HG02763 (cell line): ENCODE measurements around the gene TEDC1.

Experiments used
- ATAC-seq: cut with Tn5 transposase; IDR thresholded peaks from one replicate; pipeline ENCODE4 v1.9.1; 2021; ENCODE audit warnings: mild to moderate bottlenecking, moderate library complexity; ENCODE audit not compliant: unreplicated experiment

The TEDC1 gene

DNA sequence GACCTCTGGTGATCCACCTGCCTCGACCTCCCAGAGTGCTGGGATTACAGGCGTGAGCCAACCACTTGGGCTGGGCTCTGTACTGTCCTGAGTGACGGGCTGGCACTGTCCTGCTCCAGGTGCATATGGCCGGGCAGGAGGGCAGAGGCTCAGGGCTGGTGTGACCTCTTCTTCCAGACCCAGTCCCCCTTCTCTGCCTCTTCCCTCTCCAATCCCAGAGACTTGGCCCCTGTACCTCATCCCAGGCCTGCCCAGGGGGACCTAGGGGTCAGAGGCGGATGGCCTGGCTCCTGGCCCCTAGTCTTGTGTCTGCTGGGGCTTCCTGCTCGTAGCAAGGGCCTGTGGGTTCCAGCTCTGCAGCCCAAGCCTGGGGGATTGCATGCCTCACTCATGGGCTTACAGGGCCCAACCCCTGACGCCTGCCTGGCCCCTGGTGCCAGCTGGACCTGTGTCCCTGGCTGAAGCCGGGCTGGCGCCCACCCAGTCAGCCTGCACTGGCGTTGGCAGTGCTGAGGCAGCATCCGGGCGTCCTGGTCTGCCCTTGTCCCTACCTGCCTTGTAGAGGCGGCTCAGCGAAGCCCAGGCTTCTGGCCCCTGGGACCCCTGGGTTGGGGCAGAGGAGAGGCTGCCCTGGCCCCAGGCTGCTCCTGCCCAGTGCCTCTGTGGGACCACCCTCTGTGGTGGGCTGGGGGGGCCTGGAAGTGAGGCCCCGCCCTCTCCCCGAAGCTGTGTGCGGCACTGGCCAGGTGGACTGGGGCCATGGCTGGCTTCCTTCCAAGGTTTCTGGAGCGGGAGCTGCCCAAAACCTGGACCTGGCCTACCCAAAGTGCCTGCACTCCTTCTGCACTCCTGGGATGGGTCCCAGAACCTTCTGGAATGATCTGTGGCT is 4.3 kb downstream of the TEDC1 start:
- ATAC-seq: no peak

- ATAC-seq: no peak
Observed at GRCh38 chr14:105495990-105496830, 5.2 kb downstream of the TEDC1 start.

DNA sequence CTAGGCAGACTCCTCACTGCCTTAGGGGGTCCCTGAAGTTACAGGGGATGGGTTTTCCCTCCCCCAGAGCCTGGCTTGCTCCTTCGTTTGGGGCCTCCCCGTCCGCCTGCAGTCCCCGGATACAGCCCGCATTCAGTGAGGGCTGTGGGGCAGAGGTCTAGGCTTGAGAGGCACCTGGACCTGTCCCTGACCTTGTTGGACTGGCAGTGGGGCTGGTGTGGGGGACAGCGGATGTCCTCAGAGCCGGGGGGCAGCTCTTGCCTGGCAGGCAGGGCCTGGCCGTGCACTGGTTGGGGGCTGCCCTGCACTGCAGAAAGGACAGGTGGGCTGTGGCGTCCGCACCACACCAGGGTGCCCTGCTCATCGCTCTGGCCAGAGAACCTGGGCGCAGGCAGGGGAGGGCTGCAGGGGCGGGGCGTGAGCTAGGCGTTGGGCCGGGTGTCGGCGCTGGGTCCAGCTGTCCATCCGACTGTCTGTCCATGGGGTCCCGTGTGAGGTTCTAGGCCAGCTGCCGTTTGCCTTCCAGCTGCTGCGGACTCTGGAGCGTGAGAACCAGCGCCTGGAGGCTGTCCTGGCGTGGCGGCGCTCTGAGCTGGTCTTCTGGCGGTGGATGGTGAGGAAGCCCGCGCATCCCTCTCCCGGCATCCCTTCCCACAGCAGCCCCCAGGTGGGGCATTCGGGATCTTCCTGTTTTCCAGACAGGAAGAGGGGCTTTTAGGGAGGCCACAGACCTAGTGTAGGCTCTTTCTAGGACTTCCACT is 6.0 kb downstream of the TEDC1 start:
- ATAC-seq: no peak

DNA sequence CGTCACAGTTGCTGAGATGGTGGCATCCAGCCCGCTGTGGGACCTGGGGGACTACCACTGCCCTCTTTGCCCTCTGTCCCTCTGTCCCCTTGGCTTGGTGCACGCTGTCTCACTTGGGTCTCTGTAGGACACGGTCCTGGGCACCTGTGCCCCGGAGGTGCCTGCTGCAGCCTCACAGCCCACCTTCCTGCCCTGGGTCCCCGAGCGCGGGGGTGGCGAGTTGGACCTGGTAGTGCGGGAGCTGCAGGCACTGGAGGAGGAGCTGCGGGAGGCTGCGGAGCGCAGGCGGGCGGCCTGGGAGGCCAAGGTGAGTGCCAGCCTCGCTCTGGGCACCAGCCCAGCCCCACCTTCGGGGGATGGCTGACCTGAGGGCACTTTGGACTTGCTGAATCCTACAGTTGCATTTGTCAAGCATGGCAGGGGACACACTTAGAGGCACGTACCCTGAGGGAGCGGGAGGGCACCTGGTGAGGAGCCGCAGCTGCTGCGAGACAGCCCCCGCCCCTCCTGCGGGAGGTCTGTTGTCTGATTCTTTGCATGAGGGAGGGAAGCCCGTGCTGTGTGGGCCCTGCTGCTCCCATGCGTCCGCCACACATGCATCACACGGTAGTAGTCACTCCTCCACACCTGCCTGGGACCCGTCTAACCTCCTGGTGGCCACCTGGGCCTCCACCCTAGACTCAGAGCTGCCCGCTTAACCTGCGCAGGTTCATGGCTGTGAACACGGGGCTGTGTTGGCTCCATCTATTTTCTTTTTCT is 6.8 kb downstream of the TEDC1 start:
- no peak for ATAC-seq

DNA sequence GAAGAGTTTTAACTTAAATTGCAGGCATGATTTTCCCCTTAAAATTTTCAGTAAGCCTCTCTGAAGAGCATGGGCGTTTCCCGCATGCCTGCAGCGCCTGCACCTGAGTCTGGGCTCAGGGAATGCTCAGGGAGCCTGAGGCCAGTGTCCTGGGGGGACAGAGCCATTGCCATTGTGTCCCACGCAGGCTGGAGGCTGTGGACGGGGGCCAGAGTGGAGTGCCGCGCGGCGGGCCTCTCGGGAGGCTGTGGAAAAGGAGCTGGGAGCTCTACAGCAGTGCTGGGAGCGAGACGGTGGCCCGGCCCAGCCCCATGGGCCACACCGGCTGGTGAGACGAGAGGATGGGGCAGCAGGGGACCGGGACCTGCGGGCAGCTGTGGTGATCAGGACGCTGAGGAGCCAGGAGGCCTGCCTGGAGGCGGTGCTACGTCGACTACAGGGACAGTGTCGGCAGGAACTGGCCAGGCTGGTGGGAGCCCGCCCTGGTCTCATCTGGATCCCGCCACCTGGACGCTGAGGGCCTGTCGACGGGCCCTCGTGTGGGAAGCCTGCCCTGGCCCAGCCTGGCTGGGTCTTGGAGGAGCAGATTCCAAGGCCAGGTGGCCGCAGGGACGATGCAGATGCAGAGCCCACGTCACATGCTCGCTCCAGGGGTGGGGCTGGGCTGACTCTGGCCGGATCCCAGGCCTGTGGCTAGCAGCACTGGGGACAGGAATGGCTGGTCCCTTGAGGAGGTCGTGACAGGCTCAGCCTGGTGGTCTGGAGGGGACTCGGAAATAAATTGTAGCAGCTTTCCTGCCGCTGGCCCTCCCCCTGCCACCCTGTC is 7.6 kb downstream of the TEDC1 start:
- no peak for ATAC-seq

- no peak for ATAC-seq
Observed at GRCh38 chr14:105499256-105500035, 8.4 kb downstream of the TEDC1 start.

GRCh38 chr14:105500036-105500725 is 9.1 kb downstream of the TEDC1 start:
- ATAC-seq: no peak

- no peak for ATAC-seq
Observed at GRCh38 chr14:105500726-105501101, 9.7 kb downstream of the TEDC1 start.

DNA sequence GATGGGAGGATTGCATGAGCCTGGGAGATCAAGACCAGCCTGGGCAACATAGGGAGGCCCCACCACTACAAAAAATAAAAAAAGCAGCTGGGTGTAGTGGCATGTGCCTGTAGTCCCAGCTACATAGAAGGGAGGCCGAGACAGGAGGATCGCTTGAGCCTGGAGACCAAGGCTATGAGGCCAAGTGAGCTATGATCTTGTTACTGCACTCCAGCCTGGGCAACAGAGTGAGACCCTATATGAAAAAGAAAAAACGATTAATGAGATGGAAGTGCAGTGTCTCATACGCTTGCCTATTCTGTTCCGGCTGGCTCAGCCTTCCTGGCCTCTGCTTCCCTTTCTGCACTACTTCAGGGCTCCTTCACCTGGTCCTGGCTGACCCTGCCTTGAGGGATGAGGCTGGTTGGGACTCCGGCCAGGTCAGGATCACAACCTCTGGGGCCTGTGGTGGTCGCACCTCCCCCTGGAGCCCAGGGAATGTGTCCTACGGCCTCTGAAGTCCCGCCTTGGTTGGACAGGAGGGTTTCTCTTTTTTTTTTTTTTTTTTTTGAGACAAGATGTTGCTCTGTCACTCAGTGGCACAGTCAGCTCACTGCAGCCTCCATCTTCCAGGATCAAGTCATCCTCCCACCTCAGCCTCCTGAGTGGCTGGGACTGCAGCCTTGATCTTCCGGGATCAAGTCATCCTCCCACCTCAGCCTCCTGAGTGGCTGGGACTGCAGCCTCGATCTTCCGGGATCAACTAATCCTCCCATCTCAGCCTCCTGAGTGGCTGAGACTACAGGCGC is 10.7 kb downstream of the TEDC1 start:
- no peak for ATAC-seq

DNA sequence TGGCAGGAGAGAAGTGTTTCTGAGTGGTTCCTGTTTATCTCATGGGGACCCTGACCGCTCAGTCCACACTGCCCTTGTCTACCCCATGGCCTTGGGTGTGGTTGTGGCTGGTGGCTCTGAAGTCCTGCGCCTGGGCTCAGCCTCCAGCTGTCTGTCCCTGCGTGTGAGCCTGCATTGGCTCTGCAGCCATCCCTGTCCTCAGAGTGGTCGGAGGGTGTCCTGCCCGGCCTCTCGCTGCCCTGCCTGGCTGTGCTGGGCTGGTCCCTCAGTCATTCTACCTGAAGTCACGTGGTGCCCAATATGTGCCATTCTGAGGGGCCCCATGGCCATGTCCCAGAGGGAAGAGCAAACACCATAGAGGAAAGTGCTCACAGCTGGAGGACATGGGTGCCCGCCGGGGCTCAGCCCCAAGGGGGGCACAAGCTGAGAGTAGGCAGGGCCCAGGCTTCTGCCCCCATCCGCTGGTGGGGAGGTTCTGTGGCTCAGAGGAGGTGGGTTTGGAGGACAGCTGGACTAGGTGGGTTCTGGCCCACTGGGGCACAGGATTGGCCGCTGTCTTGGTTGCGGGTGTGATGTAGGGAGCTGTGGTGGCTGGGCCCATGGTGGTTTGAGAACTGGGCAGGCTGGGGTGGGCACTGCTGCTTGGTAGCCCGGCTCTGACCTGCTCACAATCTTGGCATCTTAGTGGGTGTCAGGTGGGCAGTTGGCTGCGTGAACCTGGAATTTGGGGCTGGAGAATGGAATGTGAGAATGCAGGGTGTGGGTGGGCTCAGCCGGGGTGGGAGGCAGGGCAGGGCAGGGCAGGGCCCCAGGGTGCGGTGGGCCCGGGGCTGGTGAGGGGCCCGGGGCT is 11.6 kb downstream of the TEDC1 start:
- no peak for ATAC-seq

DNA sequence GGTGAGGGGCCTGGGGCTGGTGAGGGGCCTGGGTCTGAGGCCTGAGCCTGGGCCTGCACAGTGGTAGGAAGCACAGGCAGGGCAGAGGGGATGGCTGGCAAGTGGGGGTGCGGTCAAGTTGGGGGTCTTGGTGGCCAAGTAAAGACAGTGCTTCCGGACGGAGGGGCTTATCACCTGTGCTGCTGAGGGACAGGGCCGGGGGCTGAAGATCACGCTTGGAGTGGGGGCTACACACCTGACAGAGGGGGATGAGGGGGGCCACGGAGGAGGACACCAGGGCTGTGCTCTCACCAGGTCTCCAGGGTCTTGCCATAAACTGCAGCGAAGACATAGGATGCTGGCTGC is 12.2 kb downstream of the TEDC1 start:
- ATAC-seq: no peak

- ATAC-seq: no peak
Observed at GRCh38 chr14:105503935-105504692, 13.1 kb downstream of the TEDC1 start.

- no peak for ATAC-seq
Observed at GRCh38 chr14:105505101-105505500, 14.1 kb downstream of the TEDC1 start.

- no peak for ATAC-seq
Observed at GRCh38 chr14:105507247-105507646, 16.2 kb downstream of the TEDC1 start.

DNA sequence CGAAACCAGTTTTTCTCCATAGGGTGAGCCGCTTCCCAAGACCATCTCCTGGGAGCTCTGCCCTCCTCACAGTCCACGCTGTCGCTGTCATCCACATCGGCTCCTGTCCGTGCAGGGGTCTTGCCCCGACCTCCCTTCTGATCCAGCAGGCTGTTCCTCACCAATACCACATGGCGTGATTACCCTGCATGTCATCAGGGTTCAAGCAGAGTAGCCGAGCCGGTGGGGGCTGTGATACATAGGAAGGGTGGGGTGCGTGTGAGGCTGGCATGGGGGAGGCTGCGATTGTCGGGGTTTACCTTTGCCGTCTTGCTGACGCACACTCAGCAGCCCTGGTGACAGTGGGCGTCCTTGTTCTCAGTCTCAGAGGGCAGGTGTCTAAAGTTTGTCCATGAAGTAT is 17.0 kb downstream of the TEDC1 start:
- ATAC-seq: no peak

GRCh38 chr14:105508601-105509000 is 17.6 kb downstream of the TEDC1 start:
- ATAC-seq: no peak
